ENCODE measurements around the gene IRF2BP2.

- TF ChIP-seq CTCF (IDR thresholded peaks at IDR 0.05; ENCODE audit: poor library complexity) = no peak
- TF ChIP-seq EZH2 (IDR thresholded peaks at IDR 0.05; ENCODE audit: borderline replicate concordance) = no peak
- TF ChIP-seq EZH2phosphoT487 (IDR thresholded peaks at IDR 0.05; ENCODE audit: low read depth, severe bottlenecking, unreplicated experiment) = no peak
These were observed 28.8 kb downstream of the IRF2BP2 start for GRCh38 chr1:234581063-234581714.
